DND-41 (cell line): Measurements from ENCODE around the gene VDAC2.
A peak's percentile ranks its signal among the peaks of the same experiment; 100 is the strongest.

Source experiments
- ATAC-seq: fragments of 200-7000 bp; cut with Tn5 transposase; 3 replicates; pipeline ENCODE4 v1.9.1; 2021; ENCODE audit warnings: low read depth; ENCODE audit not compliant: insufficient read depth
- DNase-seq: peaks from one replicate; pipeline ENCODE4 v3.0.0-alpha.2; 2020
- H2AFZ ChIP-seq: 2 replicates; pipeline ENCODE4 v1.6.0; 2012; ENCODE audit warnings: low read depth, low read length
- H3K27ac ChIP-seq: 2 replicates; pipeline ENCODE4 v1.5.1; 2012; ENCODE audit warnings: low read length, inconsistent platforms
- H3K27me3 ChIP-seq: fragments of 200-600 bp; sonication (generic); 2 replicates; pipeline ENCODE4 v1.6.0; 2012; ENCODE audit warnings: low read length, mild to moderate bottlenecking, inconsistent platforms; ENCODE audit not compliant: insufficient read depth, poor library complexity
- H3K36me3 ChIP-seq: 2 replicates; pipeline ENCODE4 v1.5.1; 2012; ENCODE audit warnings: low read length, inconsistent platforms; ENCODE audit not compliant: insufficient read depth
- H3K4me1 ChIP-seq: 2 replicates; pipeline ENCODE4 v1.5.1; 2012; ENCODE audit warnings: mild to moderate bottlenecking, low read length; ENCODE audit not compliant: insufficient read depth
- H3K4me2 ChIP-seq: 2 replicates; pipeline ENCODE4 v1.6.0; 2012; ENCODE audit warnings: mild to moderate bottlenecking, moderate library complexity, low read length, inconsistent platforms; ENCODE audit not compliant: insufficient read depth
- H3K4me3 ChIP-seq, 2 experiments: fragments of 200-600 bp in 1 of 2; shearing (Covaris generic) in 1 of 2; 2 replicates each; pipeline ENCODE4 v1.5.1; 2012 to 2016; ENCODE audit warnings: inconsistent platforms in 2 of 2, low read length in 2 of 2, mild to moderate bottlenecking in 2 of 2, low read depth in 1 of 2, moderate library complexity in 1 of 2
- H3K79me2 ChIP-seq: 2 replicates; pipeline ENCODE4 v1.6.0; 2012; ENCODE audit warnings: low read length, inconsistent platforms; ENCODE audit not compliant: insufficient read depth
- H3K9ac ChIP-seq: 2 replicates; pipeline ENCODE4 v1.6.0; 2012; ENCODE audit warnings: low read depth, mild to moderate bottlenecking, inconsistent platforms, low read length, moderate library complexity
- H3K9me3 ChIP-seq: 2 replicates; pipeline ENCODE4 v1.5.1; 2012; ENCODE audit warnings: low read length, moderate library complexity, mild to moderate bottlenecking, inconsistent platforms; ENCODE audit not compliant: insufficient read depth, severe bottlenecking
- H4K20me1 ChIP-seq: 2 replicates; pipeline ENCODE4 v1.6.0; 2012; ENCODE audit warnings: low read length; ENCODE audit not compliant: insufficient read depth
- CTCF ChIP-seq: IDR thresholded peaks from 2 replicates; pipeline ENCODE4 v1.5.1; 2012; ENCODE audit warnings: borderline replicate concordance, low read length, moderate library complexity, mild to moderate bottlenecking; ENCODE audit not compliant: poor library complexity, severe bottlenecking; ENCODE audit errors: extremely low read depth
- EZH2 ChIP-seq: IDR thresholded peaks from 3 replicates; pipeline ENCODE4 v1.6.1; 2012; ENCODE audit warnings: borderline replicate concordance, low read depth, mild to moderate bottlenecking, moderate library complexity, low read length, inconsistent platforms; ENCODE audit not compliant: severe bottlenecking

The VDAC2 gene

GRCh38 chr10:75231672-75232581 is 21.3 kb downstream of the VDAC2 start:
- TF ChIP-seq EZH2 = no peak
- TF ChIP-seq CTCF = no peak
- peaks cover 18% of the 10 kb centered on the region for H4K20me1 ChIP-seq
- H3K27ac ChIP-seq = no peak overlapping the region
- ATAC-seq (no peak), DNase-seq (no peak)
- peaks cover 63% of the 10 kb centered on the region for H3K36me3 ChIP-seq
- H3K4me2 ChIP-seq = no peak overlapping the region
- H2AFZ ChIP-seq = no peak overlapping the region
- H3K79me2 ChIP-seq = peaks cover 23% of the 10 kb centered on the region
- no peaks in the 10 kb centered on the region for H3K27me3 ChIP-seq
- H3K4me3 ChIP-seq = no peak overlapping the region
- no peaks in the 10 kb centered on the region for H3K9me3 ChIP-seq
- no peak overlapping the region for H3K9ac ChIP-seq
- peaks cover 18% of the 10 kb centered on the region for H3K4me1 ChIP-seq

- DNase-seq (peak; percentile 22), ATAC-seq (no peak)
- Histone ChIP-seq H3K4me2 (no peak overlapping the region), H3K79me2 (peaks cover 8% of the 10 kb centered on the region), H3K4me1 (peaks cover 18% of the 10 kb centered on the region), H3K9me3 (no peaks in the 10 kb centered on the region), H3K9ac (no peak overlapping the region), H3K27ac (no peak overlapping the region), H3K4me3 (no peak overlapping the region), H3K27me3 (no peaks in the 10 kb centered on the region), H2AFZ (no peak overlapping the region), H4K20me1 (peaks cover 9% of the 10 kb centered on the region), H3K36me3 (peaks cover 49% of the 10 kb centered on the region)
- TF ChIP-seq EZH2 (no peak), CTCF (no peak)
These were observed 22.9 kb downstream of the VDAC2 start for GRCh38 chr10:75233444-75234016.

GRCh38 chr10:75234017-75234682 is 23.6 kb downstream of the VDAC2 start:
- Histone ChIP-seq H3K4me2 (peak overlapping the region; percentile 97), H3K9me3 (no peaks in the 10 kb centered on the region), H3K9ac (no peak overlapping the region), H3K27me3 (no peaks in the 10 kb centered on the region), H3K4me1 (peaks cover 18% of the 10 kb centered on the region), H3K79me2 (peaks cover 4% of the 10 kb centered on the region; the same call in 1 of the 2 replicates), H3K4me3 (no peak overlapping the region), H4K20me1 (peaks cover 5% of the 10 kb centered on the region; the same call in 1 of the 2 replicates), H3K27ac (no peak overlapping the region), H3K36me3 (peaks cover 43% of the 10 kb centered on the region), H2AFZ (no peak overlapping the region)
- ATAC-seq (no peak), DNase-seq (peak; percentile 63)
- no peak for TF ChIP-seq EZH2
- no peak for TF ChIP-seq CTCF
